AG04449 (cell line): ENCODE data around the gene PDPR.
A peak's percentile ranks its signal among the peaks of the same experiment; 100 is the strongest.
"Not testable (repeated sequence)": the region's sequence is repeated elsewhere in the genome, so short reads cannot be mapped to it uniquely, and the experiment has no call there.

Experiments
- CTCF ChIA-PET: fragments of 350-600 bp; formaldehyde crosslinking; extraction: SDS; loops from one replicate; lab custom pipeline; 2021; ENCODE audit warnings: antibody characterized with exemption; lab: Yijun Ruan, JAX
- POLR2A ChIA-PET: fragments of 400-600, 350-600 bp; formaldehyde crosslinking; extraction: SDS; loops from one replicate; lab custom pipeline; 2020; ENCODE audit warnings: antibody characterized with exemption, inconsistent platforms; lab: Yijun Ruan, JAX
- DNase-seq: peaks from one replicate; pipeline ENCODE4 v3.0.0-alpha.2; 2010; ENCODE audit warnings: low read depth, low spot score
- H3K4me3 ChIP-seq: 2 replicates; pipeline ENCODE4 v1.5.1; 2011; ENCODE audit warnings: low read depth, mild to moderate bottlenecking, control low read depth, low read length

Gene PDPR

DNA sequence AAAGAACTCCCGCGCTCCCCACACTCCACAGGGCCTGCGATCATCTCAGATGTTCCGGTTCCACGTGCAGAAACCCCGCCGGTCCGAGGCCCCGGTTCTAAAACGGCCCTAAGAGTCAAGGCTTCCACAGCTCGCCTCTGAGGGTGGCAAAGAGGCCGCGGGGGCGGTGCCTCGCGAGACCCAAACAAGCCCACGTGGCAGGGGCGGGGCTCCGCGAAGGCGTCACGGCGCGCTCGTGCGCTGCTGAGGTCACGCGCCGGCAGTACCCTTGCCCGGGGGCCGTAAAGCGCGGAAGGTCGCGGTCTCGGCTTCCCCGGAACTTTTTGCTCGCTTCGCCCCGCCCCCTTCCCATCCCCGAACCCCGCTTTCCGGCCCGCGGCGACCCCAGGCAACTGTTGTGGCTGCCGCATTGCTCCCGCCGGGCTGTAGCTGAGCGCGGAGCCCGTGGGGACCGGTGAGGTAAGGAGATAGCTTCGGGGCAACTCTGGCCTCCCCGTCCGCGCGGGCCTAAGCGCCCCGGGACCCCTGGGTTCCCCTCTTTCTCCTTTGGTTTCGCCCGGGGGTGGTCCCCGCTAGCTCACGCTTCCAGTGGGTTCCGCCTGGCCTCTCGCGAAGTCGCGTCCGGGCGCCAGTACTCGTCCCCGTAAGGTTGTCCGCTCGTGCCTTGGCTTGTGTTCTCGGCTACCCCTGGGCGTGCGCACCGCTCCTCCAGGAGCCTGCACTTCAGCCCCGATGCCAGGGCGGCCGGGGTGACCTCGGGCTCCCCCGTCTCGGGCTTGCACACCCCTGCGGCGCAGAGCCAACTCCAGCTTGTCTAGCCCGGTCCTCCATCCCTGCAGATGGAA, at the start of gene PDPR:
TSS of gene PDPR (plus strand) at position 351 of the 845 bp plus-strand sequence. CDS start 6,161 bp downstream, outside the sequence.
- peak within 1 kb of the TSS; percentile 72 for H3K4me3 ChIP-seq
- peak; percentile 12 for DNase-seq
- POLR2A ChIA-PET = interaction anchor here (1.2 kb wide), 1 partner anchor 175 kb away, joined by 3 read pairs; the partner anchor contains the start of gene AARS1
- CTCF ChIA-PET = not testable (repeated sequence)

DNA sequence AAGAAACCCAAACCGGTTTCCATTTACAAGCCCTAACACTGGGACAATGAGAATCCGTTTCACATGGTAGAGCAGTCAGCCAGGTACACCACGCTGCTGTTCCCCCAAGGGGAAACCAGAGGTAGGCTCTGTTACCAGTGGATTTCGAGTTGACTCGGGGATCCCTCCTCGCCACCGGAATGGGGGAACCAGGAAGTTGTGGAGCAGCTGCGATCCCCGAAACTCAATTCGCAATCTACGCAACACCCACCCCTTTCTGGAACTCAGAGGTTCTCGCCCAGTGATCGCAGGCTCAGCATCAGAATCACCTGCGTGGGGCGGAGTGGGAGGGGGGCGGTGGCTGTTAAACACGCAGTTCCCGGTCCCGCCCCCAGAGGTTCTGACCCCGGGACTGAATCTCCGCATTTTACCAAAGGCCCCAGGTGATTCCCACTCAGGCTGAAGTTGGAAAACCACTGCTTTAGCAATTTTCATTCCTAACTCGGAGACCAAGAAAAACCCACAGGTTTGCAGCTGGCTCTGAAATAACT, 49.2 kb upstream of the PDPR start:
- peak overlapping the region; percentile 66 for H3K4me3 ChIP-seq
- CTCF ChIA-PET, DNase-seq, POLR2A ChIA-PET: not testable (repeated sequence)

DNA sequence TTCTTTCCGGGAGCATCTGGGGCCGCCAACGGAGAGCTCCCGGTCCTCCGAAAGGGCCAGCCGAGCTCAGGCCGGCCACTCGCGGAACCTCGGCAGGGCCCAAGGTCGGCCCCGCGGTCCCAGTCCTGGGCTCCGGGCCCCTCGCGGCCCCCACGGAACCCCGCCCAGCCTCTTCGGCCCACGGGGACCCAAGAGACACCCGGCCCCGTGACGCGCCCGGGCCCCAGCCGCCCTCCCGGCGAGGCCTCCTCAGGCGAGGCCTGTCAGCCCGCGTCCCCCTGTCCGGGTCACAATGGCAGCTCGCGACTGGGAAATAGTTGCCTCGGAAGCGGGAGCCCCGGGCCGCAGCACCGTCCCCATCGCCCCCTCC, 48.8 kb upstream of the PDPR start:
- CTCF ChIA-PET, POLR2A ChIA-PET, DNase-seq: not testable (repeated sequence)
- H3K4me3 ChIP-seq = peak overlapping the region; percentile 66

GRCh38 chr16:70065746-70066658, 48.1 kb upstream of the PDPR start:
- DNase-seq = peak; percentile 5
- POLR2A ChIA-PET, CTCF ChIA-PET: not testable (repeated sequence)
- peak overlapping the region; percentile 66 for H3K4me3 ChIP-seq

GRCh38 chr16:70066751-70067150, 47.4 kb upstream of the PDPR start:
- H3K4me3 ChIP-seq, POLR2A ChIA-PET, DNase-seq, CTCF ChIA-PET: not testable (repeated sequence)

GRCh38 chr16:70079081-70079480, 35.1 kb upstream of the PDPR start:
- CTCF ChIA-PET, POLR2A ChIA-PET, DNase-seq, H3K4me3 ChIP-seq: not testable (repeated sequence)

DNA sequence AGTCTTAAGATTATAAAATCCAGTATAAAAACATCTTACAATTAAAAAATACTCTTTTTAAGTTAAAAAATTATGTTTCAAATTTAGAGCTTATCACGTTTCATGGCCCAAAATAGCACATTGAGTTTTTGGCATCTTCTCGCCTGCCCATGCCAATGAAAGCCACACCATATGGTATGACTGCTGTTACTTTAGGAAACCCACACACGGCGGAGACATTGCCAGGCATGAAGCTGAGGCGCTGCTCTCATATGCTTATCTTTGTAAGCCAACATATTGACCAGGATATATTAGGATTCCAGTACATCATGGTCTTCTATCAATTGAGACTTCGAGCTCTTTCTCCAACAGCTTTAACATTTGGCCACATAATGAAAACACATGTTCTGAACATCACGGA, 32.9 kb upstream of the PDPR start:
- DNase-seq, H3K4me3 ChIP-seq, POLR2A ChIA-PET: not testable (repeated sequence)
- CTCF ChIA-PET = interaction anchor here (0.6 kb wide), 1 partner anchor 681 kb away, joined by 4 read pairs; no protein-coding TSS in a partner anchor

DNA sequence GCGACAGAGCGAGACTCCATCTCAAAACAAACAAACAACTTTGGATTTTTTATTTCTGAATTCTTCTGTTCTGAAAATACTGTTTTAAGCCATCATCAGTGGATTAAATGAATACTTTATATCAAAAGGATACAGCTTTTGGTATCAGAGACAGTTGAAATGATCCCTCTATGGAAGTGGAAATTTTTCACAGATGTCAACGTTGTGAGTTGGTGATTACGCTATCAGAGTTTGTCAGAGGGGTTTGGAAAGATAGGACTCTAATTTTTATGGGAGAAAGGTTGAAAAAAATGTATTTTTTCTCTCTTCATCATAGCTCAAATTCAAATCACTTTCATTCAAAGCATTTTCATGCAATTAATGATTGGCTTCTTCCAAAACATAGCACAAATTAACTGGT, 30.2 kb upstream of the PDPR start:
- POLR2A ChIA-PET, DNase-seq, H3K4me3 ChIP-seq, CTCF ChIA-PET: not testable (repeated sequence)

DNA sequence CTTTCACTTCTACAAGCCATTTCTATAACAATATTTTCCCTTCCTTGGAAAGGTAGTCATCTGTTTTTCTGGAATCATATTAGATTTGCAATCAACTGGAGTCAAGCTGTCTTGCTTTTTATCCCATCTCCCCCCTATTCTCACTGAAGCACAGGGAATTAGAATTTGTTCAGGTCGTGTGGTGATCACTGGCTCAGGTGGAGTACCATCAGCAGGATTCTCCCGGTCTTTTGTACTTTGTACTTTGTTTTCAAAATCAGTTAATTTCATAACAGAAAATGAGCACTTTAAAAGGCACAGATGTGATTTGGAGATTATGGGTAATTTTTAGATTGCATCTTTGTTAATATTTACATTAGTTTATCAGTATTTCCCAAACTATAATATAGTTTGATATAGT, 26.0 kb upstream of the PDPR start:
- POLR2A ChIA-PET, CTCF ChIA-PET, DNase-seq, H3K4me3 ChIP-seq: not testable (repeated sequence)

DNA sequence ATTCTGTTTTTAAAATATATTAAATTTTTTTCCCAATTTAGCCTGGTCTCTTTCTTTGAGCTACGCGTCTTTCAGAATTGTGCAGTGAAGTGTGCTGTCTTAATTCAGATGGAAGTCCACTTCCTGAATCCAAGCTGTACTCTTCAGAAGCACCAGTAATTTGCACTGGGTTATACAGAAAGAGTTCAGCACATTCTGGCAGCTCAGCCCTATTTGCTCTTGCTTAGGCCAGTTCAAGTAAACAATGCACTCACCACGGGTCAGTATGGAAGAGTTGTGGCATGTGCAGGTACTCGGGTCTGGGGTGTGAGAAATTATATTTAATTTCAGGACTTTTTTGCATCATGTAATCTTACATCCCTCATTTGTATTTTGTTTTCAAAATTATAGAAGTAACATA, 25.3 kb upstream of the PDPR start:
- POLR2A ChIA-PET, DNase-seq, H3K4me3 ChIP-seq, CTCF ChIA-PET: not testable (repeated sequence)

DNA sequence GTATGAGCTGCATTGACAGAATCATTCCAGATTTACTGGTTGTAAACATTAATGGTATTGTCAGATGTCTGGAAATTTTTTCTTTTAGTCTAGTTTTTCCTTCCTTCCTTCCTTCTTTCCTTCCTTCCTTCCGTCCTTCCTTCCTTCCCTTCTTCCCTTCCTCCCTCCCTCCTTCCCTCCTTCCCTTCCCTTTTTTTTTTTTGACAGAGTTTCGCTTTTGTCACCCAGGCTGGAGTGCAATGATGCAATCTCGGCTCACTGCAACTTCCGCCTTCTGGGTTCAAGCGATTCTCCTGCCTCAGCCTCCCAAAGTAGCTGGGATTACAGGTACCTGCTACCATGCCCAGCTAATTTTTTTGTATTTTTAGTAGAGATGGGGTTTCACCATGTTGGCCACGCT, 24.8 kb upstream of the PDPR start:
- CTCF ChIA-PET, DNase-seq, POLR2A ChIA-PET, H3K4me3 ChIP-seq: not testable (repeated sequence)

DNA sequence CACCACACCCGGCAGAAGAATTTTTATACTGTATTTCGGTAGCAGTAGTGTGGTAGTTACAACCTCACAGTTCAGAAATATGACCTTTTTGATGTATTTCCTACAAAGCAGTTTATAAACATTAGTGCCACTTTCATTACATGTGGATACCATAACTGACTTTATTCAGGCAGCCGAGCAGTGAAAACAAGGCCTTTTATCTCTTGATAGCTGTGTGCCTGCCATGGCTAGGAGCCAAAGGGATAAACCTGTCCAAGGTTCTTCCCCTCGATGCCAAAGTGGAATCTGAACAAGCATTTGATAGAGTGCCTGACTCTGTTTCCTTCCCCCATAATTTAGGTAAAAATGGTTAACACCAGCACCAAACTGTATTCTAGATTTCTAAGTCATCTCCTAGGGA, 23.0 kb upstream of the PDPR start:
- DNase-seq, CTCF ChIA-PET, POLR2A ChIA-PET, H3K4me3 ChIP-seq: not testable (repeated sequence)

DNA sequence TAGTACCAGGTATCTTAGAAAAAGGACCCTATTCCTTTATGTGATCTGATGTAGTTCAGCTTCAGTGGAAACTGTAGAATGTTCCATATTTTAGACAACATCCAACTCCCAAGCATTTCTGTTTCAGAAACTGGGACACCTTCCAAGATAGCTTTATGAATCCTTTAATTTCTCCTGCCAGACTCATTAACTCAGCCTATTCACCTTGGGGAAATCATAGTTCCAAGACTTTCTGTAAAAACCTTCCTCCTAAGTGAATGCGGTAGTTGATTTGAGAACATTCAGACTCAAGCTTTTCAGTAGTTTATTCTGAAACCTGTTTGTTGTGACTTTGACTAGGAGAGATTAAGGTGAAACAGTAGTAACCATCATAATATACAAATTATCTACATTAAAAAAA, 20.0 kb upstream of the PDPR start:
- H3K4me3 ChIP-seq, DNase-seq, CTCF ChIA-PET, POLR2A ChIA-PET: not testable (repeated sequence)

GRCh38 chr16:70109583-70110279, 4.4 kb upstream of the PDPR start:
- DNase-seq, CTCF ChIA-PET, H3K4me3 ChIP-seq, POLR2A ChIA-PET: not testable (repeated sequence)

DNA sequence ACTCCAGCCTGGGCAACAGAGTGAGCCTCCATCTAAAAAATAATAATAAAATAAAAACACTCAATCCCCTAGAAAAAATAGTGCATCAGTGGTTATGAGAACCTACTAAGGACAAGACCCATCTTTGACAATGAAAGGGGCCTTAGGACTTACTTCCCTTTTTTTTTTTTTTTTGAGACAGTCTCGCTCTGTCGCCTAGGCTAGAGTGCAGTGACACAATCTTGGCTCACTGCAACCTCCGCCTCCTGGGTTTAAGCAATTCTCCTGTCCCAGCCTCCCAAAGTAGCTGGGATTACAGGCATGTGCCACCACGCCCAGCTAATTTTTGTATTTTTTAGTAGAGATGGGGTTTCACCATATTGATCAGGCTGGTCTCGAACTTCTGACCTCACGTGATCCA, 2.0 kb upstream of the PDPR start:
- POLR2A ChIA-PET, CTCF ChIA-PET, H3K4me3 ChIP-seq, DNase-seq: not testable (repeated sequence)

DNA sequence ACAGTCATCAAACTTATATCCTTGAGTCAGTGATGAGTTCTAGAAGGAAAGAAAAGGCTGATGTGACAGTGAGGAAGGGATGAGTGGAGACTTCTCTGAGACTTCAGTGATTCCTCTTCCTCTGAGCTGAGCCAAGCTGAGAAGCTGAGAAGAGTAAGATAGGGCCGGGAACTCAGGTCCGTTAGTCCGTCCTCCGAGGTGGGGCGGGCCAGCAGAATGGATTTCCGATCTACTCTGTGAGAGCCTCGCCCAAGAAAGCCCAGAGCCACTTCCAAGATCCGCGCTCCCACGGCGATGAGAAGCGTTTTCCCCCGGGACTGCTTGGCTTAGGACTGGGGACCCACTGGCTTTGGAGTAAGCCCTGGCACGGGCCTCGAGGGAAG, 542 bp upstream of the PDPR start:
- DNase-seq, CTCF ChIA-PET: not testable (repeated sequence)
- POLR2A ChIA-PET = interaction anchor here (1.2 kb wide), 1 partner anchor 176 kb away, joined by 3 read pairs; the partner anchor contains the start of gene AARS1
- H3K4me3 ChIP-seq = peak overlapping the region; percentile 51
